Measurements from ENCODE around the gene HMMR. TPM values are rescaled to one million over a fixed set of nuclear protein-coding genes. Genes with fewer than 3 reads are reported as not detected.

The HMMR gene
- total and polyA plus RNA-seq, 2 of the 4 experiments (the other 2 are of a cell fraction) = 13.0 to 24.6 TPM

GRCh38 chr5:163447191-163447590 is 13.2 kb upstream of the HMMR start:
- Histone ChIP-seq H3K79me1 (ENCODE audit: low read depth in 1 of 2, low read length in 2 of 2) (peaks cover 5 to 15% of the 10 kb centered on the region in 2 experiments; a peak in 3 of 4 replicates), H2AFZ (replicated peaks; ENCODE audit: low read length, poor library complexity) (no peak overlapping the region), H4K20me1 (ENCODE audit: insufficient read depth, low read length) (no peaks in the 10 kb centered on the region), H3K56ac (ENCODE audit: extremely low read depth, insufficient read depth, low read length) (no peak overlapping the region), H3K4ac (ENCODE audit: low read depth, low read length) (no peak overlapping the region), H4K8ac (ENCODE audit: low read depth in 2 of 2, low read length in 2 of 2) (no peak overlapping the region), H2AK5ac (ENCODE audit: low read depth, low read length) (no peak overlapping the region), H3K4me3 (ENCODE audit: insufficient read depth, low read depth, low read length) (no peak overlapping the region), H2BK5ac (ENCODE audit: low read depth, low read length, poor library complexity, severe bottlenecking) (no peak overlapping the region), H4K91ac (ENCODE audit: insufficient read depth, low read depth, low read length) (no peak overlapping the region), H3K4me2 (ENCODE audit: low read depth, low read length) (no peak overlapping the region), H3K27ac (ENCODE audit: insufficient read depth, low read length) (no peak overlapping the region), H4K5ac (ENCODE audit: low read depth, low read length) (no peak overlapping the region), H2AK9ac (replicated peaks; ENCODE audit: low read depth, low read length, poor library complexity) (no peak overlapping the region), H3K9me1 (ENCODE audit: insufficient read depth, low read length) (no peaks in the 10 kb centered on the region), H3K14ac (replicated peaks; ENCODE audit: low read depth, low read length) (no peak overlapping the region), H3K23ac (ENCODE audit: low read depth, low read length) (no peak overlapping the region), H3K27me3 (ENCODE audit: control insufficient read depth, insufficient read depth, low read length) (no peaks in the 10 kb centered on the region), H2BK20ac (ENCODE audit: low read depth, low read length) (no peak overlapping the region), H2BK120ac (ENCODE audit: low read depth, low read length) (no peak overlapping the region), H3K9me3 (ENCODE audit: control insufficient read depth, insufficient read depth, low read length) (no peaks in the 10 kb centered on the region), H3K9ac (ENCODE audit: low read depth, low read length) (no peak overlapping the region), H3K4me1 (ENCODE audit: control insufficient read depth, insufficient read depth, low read length) (no peaks in the 10 kb centered on the region), H2BK15ac (ENCODE audit: low read depth, low read length) (no peak overlapping the region), H3K36me3 (ENCODE audit: control insufficient read depth, insufficient read depth, low read length) (peaks cover 38% of the 10 kb centered on the region), H3K18ac (ENCODE audit: low read depth, low read length) (no peak overlapping the region)
- CTCF ChIA-PET = no interaction called here
- no TSS peak for BruUV-seq (replicated peaks)
- intact Hi-C loops (cut with micrococcal nuclease) = no loop called here
- DNase-seq (no peak), ATAC-seq (ENCODE audit: low read depth) (no peak)
- POLR2A ChIA-PET (ENCODE audit: unreplicated experiment) = no interaction called here
- TF ChIP-seq MAFK (IDR thresholded peaks at IDR 0.05; ENCODE audit: low read depth, low read length) (no peak), BHLHE40 (IDR thresholded peaks at IDR 0.05; ENCODE audit: low read depth, low read length) (no peak), CHD1 (IDR thresholded peaks at IDR 0.05; ENCODE audit: low read depth, low read length) (no peak), SMC3 (IDR thresholded peaks at IDR 0.05; ENCODE audit: low read depth, low read length) (no peak), RCOR1 (IDR thresholded peaks at IDR 0.05; ENCODE audit: insufficient replicate concordance, low read length) (no peak), ELK1 (IDR thresholded peaks at IDR 0.05; ENCODE audit: borderline replicate concordance, low read depth, low read length) (no peak), MAZ (IDR thresholded peaks at IDR 0.05; ENCODE audit: borderline replicate concordance, low read depth, low read length) (no peak), POLR2A (IDR thresholded peaks at IDR 0.05; ENCODE audit: low read depth, low read length) (no peak)
- TF ChIP-seq, protein P1, sequence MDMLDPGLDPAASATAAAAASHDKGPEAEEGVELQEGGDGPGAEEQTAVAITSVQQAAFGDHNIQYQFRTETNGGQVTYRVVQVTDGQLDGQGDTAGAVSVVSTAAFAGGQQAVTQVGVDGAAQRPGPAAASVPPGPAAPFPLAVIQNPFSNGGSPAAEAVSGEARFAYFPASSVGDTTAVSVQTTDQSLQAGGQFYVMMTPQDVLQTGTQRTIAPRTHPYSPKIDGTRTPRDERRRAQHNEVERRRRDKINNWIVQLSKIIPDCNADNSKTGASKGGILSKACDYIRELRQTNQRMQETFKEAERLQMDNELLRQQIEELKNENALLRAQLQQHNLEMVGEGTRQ (IDR thresholded peaks at IDR 0.05; ENCODE audit: low read depth, low read length) = no peak
- TF ChIP-seq, protein P2, sequence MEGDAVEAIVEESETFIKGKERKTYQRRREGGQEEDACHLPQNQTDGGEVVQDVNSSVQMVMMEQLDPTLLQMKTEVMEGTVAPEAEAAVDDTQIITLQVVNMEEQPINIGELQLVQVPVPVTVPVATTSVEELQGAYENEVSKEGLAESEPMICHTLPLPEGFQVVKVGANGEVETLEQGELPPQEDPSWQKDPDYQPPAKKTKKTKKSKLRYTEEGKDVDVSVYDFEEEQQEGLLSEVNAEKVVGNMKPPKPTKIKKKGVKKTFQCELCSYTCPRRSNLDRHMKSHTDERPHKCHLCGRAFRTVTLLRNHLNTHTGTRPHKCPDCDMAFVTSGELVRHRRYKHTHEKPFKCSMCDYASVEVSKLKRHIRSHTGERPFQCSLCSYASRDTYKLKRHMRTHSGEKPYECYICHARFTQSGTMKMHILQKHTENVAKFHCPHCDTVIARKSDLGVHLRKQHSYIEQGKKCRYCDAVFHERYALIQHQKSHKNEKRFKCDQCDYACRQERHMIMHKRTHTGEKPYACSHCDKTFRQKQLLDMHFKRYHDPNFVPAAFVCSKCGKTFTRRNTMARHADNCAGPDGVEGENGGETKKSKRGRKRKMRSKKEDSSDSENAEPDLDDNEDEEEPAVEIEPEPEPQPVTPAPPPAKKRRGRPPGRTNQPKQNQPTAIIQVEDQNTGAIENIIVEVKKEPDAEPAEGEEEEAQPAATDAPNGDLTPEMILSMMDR (conservative IDR thresholded peaks at IDR 0.05; ENCODE audit: low read depth, low read length) = no peak
- in situ Hi-C loops (cut with MboI; ENCODE audit: low sequenced_read_pairs) = no loop called here
- dilution Hi-C loops (cut with HindIII; ENCODE audit: low sequenced_read_pairs, unreplicated experiment) = no loop called here

Measured in IMR-90 (cell line).